IMR-90 (cell line): ENCODE data around the gene LAG3. TPM values are rescaled to one million over a fixed set of nuclear protein-coding genes. Genes with fewer than 3 reads are reported as not detected.

ENCODE experiments used
- ATAC-seq: fragments of 200-7000 bp; cut with Tn5 transposase; 2 replicates; pipeline ENCODE4 v1.9.1; 2020; ENCODE audit warnings: low read depth, mild to moderate bottlenecking, moderate library complexity
- BruUV-seq: library from RNA; stranded (reverse); fragments of 400-500 nt; replicated peaks from 2 replicates; lab custom pipeline; 2021; lab: Mats Ljungman, UMichigan
- CTCF ChIA-PET: fragments of 300-600 bp; formaldehyde crosslinking; extraction: SDS; loops from one replicate; lab custom pipeline; 2021; ENCODE audit warnings: antibody characterized with exemption; lab: Yijun Ruan, JAX
- POLR2A ChIA-PET: fragments of 300-600 bp; sonication (Branson Sonifier 250); formaldehyde crosslinking; loops from one replicate; lab custom pipeline; 2022; ENCODE audit warnings: antibody characterized with exemption; ENCODE audit not compliant: unreplicated experiment; lab: Charles Lee
- DNase-seq: peaks from one replicate; pipeline ENCODE4 v3.0.0; 2013
- H2AFZ ChIP-seq: replicated peaks from 2 replicates; pipeline ENCODE3; 2013; ENCODE audit warnings: low read length, mild to moderate bottlenecking; ENCODE audit not compliant: poor library complexity
- H2AK5ac ChIP-seq: 2 replicates; pipeline ENCODE4 v1.6.1; 2013; ENCODE audit warnings: low read depth, low read length, inconsistent platforms
- H2AK9ac ChIP-seq: replicated peaks from 2 replicates; pipeline ENCODE3; 2013; ENCODE audit warnings: mild to moderate bottlenecking, low read depth, low read length, moderate library complexity; ENCODE audit not compliant: poor library complexity
- H2BK120ac ChIP-seq: 2 replicates; pipeline ENCODE4 v1.6.1; 2013; ENCODE audit warnings: low read depth, low read length, inconsistent platforms
- H2BK15ac ChIP-seq: 3 replicates; pipeline ENCODE4 v1.6.1; 2013; ENCODE audit warnings: low read depth, low read length, inconsistent platforms
- H2BK20ac ChIP-seq: 2 replicates; pipeline ENCODE4 v1.6.1; 2013; ENCODE audit warnings: low read depth, mild to moderate bottlenecking, inconsistent platforms, low read length, moderate library complexity
- H2BK5ac ChIP-seq: 2 replicates; pipeline ENCODE4 v1.6.1; 2013; ENCODE audit warnings: mild to moderate bottlenecking, low read depth, low read length, inconsistent platforms; ENCODE audit not compliant: poor library complexity, severe bottlenecking
- H3K14ac ChIP-seq: replicated peaks from 2 replicates; pipeline ENCODE4 v1.6.1; 2013; ENCODE audit warnings: low read depth, low read length, inconsistent platforms
- H3K18ac ChIP-seq: 2 replicates; pipeline ENCODE4 v1.6.1; 2013; ENCODE audit warnings: low read depth, low read length, control low read depth
- H3K23ac ChIP-seq: 2 replicates; pipeline ENCODE4 v1.6.1; 2013; ENCODE audit warnings: low read depth, low read length, inconsistent platforms
- H3K27ac ChIP-seq: 2 replicates; pipeline ENCODE4 v1.5.1; 2013; ENCODE audit warnings: mild to moderate bottlenecking, control low read depth, low read length; ENCODE audit not compliant: insufficient read depth
- H3K27me3 ChIP-seq: 2 replicates; pipeline ENCODE4 v1.6.1; 2013; ENCODE audit warnings: low read length; ENCODE audit not compliant: control insufficient read depth, insufficient read depth
- H3K36me3 ChIP-seq: 2 replicates; pipeline ENCODE4 v1.6.1; 2013; ENCODE audit warnings: low read length, mixed read lengths; ENCODE audit not compliant: control insufficient read depth, insufficient read depth
- H3K4ac ChIP-seq: 2 replicates; pipeline ENCODE4 v1.6.1; 2013; ENCODE audit warnings: low read depth, low read length, inconsistent platforms
- H3K4me1 ChIP-seq: 2 replicates; pipeline ENCODE4 v1.6.1; 2013; ENCODE audit warnings: low read length, mixed read lengths; ENCODE audit not compliant: control insufficient read depth, insufficient read depth
- H3K4me2 ChIP-seq: 2 replicates; pipeline ENCODE4 v1.6.1; 2013; ENCODE audit warnings: low read depth, mild to moderate bottlenecking, control low read depth, low read length, moderate library complexity
- H3K4me3 ChIP-seq: 2 replicates; pipeline ENCODE4 v1.5.1; 2013; ENCODE audit warnings: low read depth, mild to moderate bottlenecking, control low read depth, low read length, moderate library complexity; ENCODE audit not compliant: insufficient read depth
- H3K56ac ChIP-seq: 2 replicates; pipeline ENCODE4 v1.6.1; 2013; ENCODE audit warnings: low read length, inconsistent platforms; ENCODE audit not compliant: insufficient read depth; ENCODE audit errors: extremely low read depth
- H3K79me1 ChIP-seq, 2 experiments: 2 replicates each; pipeline ENCODE4 v1.6.1; 2013; ENCODE audit warnings: low read length in 2 of 2, inconsistent platforms in 1 of 2, low read depth in 1 of 2
- H3K9ac ChIP-seq: 2 replicates; pipeline ENCODE4 v1.6.1; 2013; ENCODE audit warnings: low read depth, low read length, control low read depth
- H3K9me1 ChIP-seq: 2 replicates; pipeline ENCODE4 v1.6.1; 2013; ENCODE audit warnings: low read length, inconsistent platforms; ENCODE audit not compliant: insufficient read depth
- H3K9me3 ChIP-seq: 2 replicates; pipeline ENCODE4 v1.6.1; 2013; ENCODE audit warnings: low read length; ENCODE audit not compliant: control insufficient read depth, insufficient read depth
- H4K20me1 ChIP-seq: 2 replicates; pipeline ENCODE4 v1.6.1; 2013; ENCODE audit warnings: low read length, inconsistent platforms; ENCODE audit not compliant: insufficient read depth
- H4K5ac ChIP-seq: 2 replicates; pipeline ENCODE4 v1.6.1; 2013; ENCODE audit warnings: mild to moderate bottlenecking, low read depth, low read length, control low read depth
- H4K8ac ChIP-seq, 2 experiments: 2 replicates each; pipeline ENCODE4 v1.6.1; 2013; ENCODE audit warnings: low read depth in 2 of 2, low read length in 2 of 2, control low read depth in 1 of 2, inconsistent platforms in 1 of 2
- H4K91ac ChIP-seq: 2 replicates; pipeline ENCODE4 v1.6.1; 2013; ENCODE audit warnings: low read depth, low read length, inconsistent platforms; ENCODE audit not compliant: insufficient read depth
- CEBPB ChIP-seq: IDR thresholded peaks from 2 replicates; pipeline ENCODE4 v1.6.1; 2012; ENCODE audit warnings: low read depth, low read length, improper control_type of control experiment
- CHD1 ChIP-seq: IDR thresholded peaks from 2 replicates; pipeline ENCODE4 v1.6.1; 2012; ENCODE audit warnings: low read depth, low read length, improper control_type of control experiment
- CTCF ChIP-seq: conservative IDR thresholded peaks from 2 replicates; pipeline ENCODE4 v1.5.1; 2012; ENCODE audit warnings: mild to moderate bottlenecking, low read depth, low read length, improper control_type of control experiment
- ELK1 ChIP-seq: fragments of 150-350 bp; IDR thresholded peaks from 2 replicates; pipeline ENCODE4 v1.6.1; 2016; ENCODE audit warnings: low read depth, mild to moderate bottlenecking, low read length, moderate library complexity, borderline replicate concordance
- FOS ChIP-seq: fragments of 150-350 bp; IDR thresholded peaks from 2 replicates; pipeline ENCODE4 v1.6.1; 2016; ENCODE audit warnings: low read depth, low read length
- MAFK ChIP-seq: IDR thresholded peaks from 2 replicates; pipeline ENCODE4 v1.6.1; 2012; ENCODE audit warnings: low read depth, low read length, improper control_type of control experiment
- MXI1 ChIP-seq: IDR thresholded peaks from 2 replicates; pipeline ENCODE4 v1.6.1; 2012; ENCODE audit warnings: low read depth, mild to moderate bottlenecking, low read length, moderate library complexity, borderline replicate concordance
- NFE2L2 ChIP-seq: fragments of 150-350 bp; IDR thresholded peaks from 2 replicates; pipeline ENCODE4 v1.6.1; 2016; ENCODE audit warnings: low read depth, mild to moderate bottlenecking, low read length
- POLR2A ChIP-seq: IDR thresholded peaks from 2 replicates; pipeline ENCODE4 v1.6.1; 2012; ENCODE audit warnings: mild to moderate bottlenecking, low read depth, low read length
- RCOR1 ChIP-seq: IDR thresholded peaks from 2 replicates; pipeline ENCODE4 v1.6.1; 2012; ENCODE audit warnings: mild to moderate bottlenecking, low read length, improper control_type of control experiment; ENCODE audit not compliant: insufficient replicate concordance
- SMC3 ChIP-seq: fragments of 150-350 bp; IDR thresholded peaks from 2 replicates; pipeline ENCODE4 v1.6.1; 2016; ENCODE audit warnings: low read depth, mild to moderate bottlenecking, antibody characterized with exemption, low read length, moderate library complexity
- WGBS, 2 experiments: methylation state at CpG; one replicate each; pipeline versions ENCODE4 v1.1.5 to v1.1.7; 2013; ENCODE audit warnings: missing lambda C conversion rate in 2 of 2; ENCODE audit not compliant: insufficient read length in 1 of 2; ENCODE audit errors: extremely low coverage in 2 of 2; 5-methylcytosine and 5-hydroxymethylcytosine counted together
- dilution Hi-C: fragments of 300-500 bp; cut with HindIII; formaldehyde crosslinking; loops from one replicate; pipeline ENCODE4 v1.14.3; 2018; ENCODE audit warnings: low sequenced_read_pairs; ENCODE audit not compliant: unreplicated experiment
- in situ Hi-C: fragments of 300-500 bp; cut with MboI; formaldehyde crosslinking; loops from 3 replicates; pipeline ENCODE4 v1.14.3; 2019; ENCODE audit warnings: low sequenced_read_pairs, inconsistent platforms, mixed read lengths
- intact Hi-C: fragments of 100-400 bp; cut with micrococcal nuclease; formaldehyde crosslinking; loops from 2 replicates; pipeline ENCODE4 v1.10.0; 2022
- polyA plus RNA-seq, 3 experiments: library from polyadenylated mRNA; depleted of rRNA; stranded (reverse); fragments of >200 nt; gene quantifications; 2 replicates each; pipeline ENCODE4 v1.2.3, GENCODE V29; 2012; ENCODE audit warnings: low replicate concordance in 1 of 3
- total RNA-seq: library from RNA; depleted of rRNA; stranded (reverse); fragments of >200 nt; gene quantifications from 2 replicates; pipeline ENCODE4 v1.2.3, GENCODE V29; 2012

Gene LAG3
- total and polyA plus RNA-seq, 2 of the 4 experiments (the other 2 are of a cell fraction) = 0.41 TPM; not detected in 1

GRCh38 chr12:6742834-6743233 is 29.5 kb upstream of the LAG3 start:
- no peaks in the 10 kb centered on the region for H3K9me3 ChIP-seq
- in situ Hi-C loops (no loop called here), intact Hi-C loops (no loop called here), dilution Hi-C loops (no loop called here)
- no peaks in the 10 kb centered on the region for H3K4me1 ChIP-seq
- no peaks in the 10 kb centered on the region for H3K27me3 ChIP-seq
- H2AK9ac ChIP-seq = no peak overlapping the region
- H3K9me1 ChIP-seq = 0 out of 2 replicates have a peak, but pooled peaks cover 4% of the 10 kb centered on the region
- H3K56ac ChIP-seq = no peak overlapping the region
- H3K27ac ChIP-seq = no peak overlapping the region
- no peak overlapping the region for H3K4me2 ChIP-seq
- CTCF ChIA-PET = interaction anchor here (0.6 kb wide), 1 partner anchor 156 kb away, joined by 3 read pairs; no protein-coding TSS in a partner anchor
- no peak overlapping the region for H4K8ac ChIP-seq
- peaks cover 21% of the 10 kb centered on the region for H3K36me3 ChIP-seq
- WGBS, 2 experiments = no CpG with 5 or more reads among the region's 3 CpGs
- no peak overlapping the region for H3K9ac ChIP-seq
- H2BK120ac ChIP-seq = no peak overlapping the region
- no peak overlapping the region for H4K5ac ChIP-seq
- H4K91ac ChIP-seq = no peak overlapping the region
- H2BK20ac ChIP-seq = no peak overlapping the region
- H2BK5ac ChIP-seq = no peak overlapping the region
- BruUV-seq = no TSS peak
- H3K23ac ChIP-seq = no peak overlapping the region
- DNase-seq (no peak), ATAC-seq (no peak)
- no peak overlapping the region for H3K18ac ChIP-seq
- 0 out of 4 replicates have a peak, but pooled peaks cover 0 to 5% of the 10 kb centered on the region in 2 experiments for H3K79me1 ChIP-seq
- no peak for TF ChIP-seq MXI1
- no peak for TF ChIP-seq FOS
- no peak for TF ChIP-seq CTCF
- no peak for TF ChIP-seq POLR2A
- no peak for TF ChIP-seq CEBPB
- TF ChIP-seq CHD1 = no peak
- no peak for TF ChIP-seq NFE2L2
- TF ChIP-seq RCOR1 = no peak
- no peak for TF ChIP-seq SMC3
- TF ChIP-seq MAFK = no peak
- no peak for TF ChIP-seq ELK1
- no peak overlapping the region for H3K14ac ChIP-seq
- peaks cover 4% of the 10 kb centered on the region; the same call in 1 of the 2 replicates for H4K20me1 ChIP-seq
- H3K4me3 ChIP-seq = no peak overlapping the region
- POLR2A ChIA-PET = interaction anchor here (0.6 kb wide), 1 partner anchor 19 kb away, joined by 3 read pairs; the partner anchor contains the start of gene COPS7A
- H2AFZ ChIP-seq = no peak overlapping the region
- no peak overlapping the region for H2BK15ac ChIP-seq
- no peak overlapping the region for H2AK5ac ChIP-seq
- H3K4ac ChIP-seq = no peak overlapping the region
